Measurements from ENCODE around the gene LRRC53.
A peak's percentile ranks its signal among the peaks of the same experiment; 100 is the strongest.

LRRC53 gene

DNA sequence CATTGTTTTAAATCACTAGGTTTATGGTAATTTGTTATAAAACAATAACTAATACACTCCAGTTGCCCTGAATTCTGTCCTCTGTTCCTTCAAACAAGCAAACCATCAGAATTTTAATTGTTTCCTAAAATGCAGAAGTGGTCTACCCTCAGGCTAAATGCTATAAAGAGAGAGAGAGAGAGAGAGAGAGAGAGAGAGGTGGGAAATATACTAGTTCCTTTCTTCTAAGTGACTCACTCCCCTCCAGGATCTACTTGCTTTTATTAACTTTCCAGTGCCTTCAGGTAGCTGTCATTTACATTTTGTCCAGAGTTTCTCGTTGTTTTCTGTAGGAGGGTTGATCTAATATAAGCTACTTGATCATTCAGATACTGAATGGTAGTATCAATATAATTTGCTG, 26.4 kb downstream of the LRRC53 start:
- DNase-seq = no peak

DNA sequence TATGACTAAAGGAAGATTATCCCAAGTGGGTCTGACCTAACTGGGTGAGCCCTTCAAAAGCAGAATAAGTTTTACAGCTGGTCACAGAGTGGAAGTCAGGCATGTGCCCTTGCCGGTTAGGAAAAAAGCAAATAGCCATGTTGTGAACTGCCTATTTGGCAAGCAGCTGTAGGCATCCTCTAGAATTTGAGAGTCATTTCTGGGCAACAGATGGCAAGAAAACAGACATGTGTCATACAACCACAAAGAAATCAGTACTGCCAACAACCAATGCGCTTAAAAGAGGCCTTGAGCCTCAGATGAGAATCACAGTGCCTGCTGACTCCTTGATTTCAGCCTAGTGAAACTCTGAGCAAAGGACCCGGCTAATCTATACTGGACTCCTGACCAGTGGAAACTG, 26.8 kb downstream of the LRRC53 start:
- no peak for DNase-seq

DNA sequence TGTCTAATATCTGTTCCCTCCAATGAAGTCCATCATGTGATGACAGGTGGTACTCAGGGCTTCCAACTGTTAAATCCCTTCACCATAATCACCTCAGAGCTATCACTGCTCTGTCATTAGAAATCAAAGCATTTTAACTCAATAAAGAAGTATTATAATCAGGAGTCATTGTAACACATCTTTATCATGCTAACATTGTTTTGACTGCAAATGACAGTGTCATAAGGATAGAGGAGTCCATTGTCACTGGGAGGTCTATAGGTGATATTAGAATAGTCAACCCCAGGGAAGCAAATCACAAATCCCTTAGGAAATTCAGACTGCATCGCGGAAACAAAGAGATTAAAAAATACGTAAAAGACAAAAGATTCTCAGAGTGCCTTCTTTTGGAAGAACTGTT, 30.8 kb downstream of the LRRC53 start:
- no peak for DNase-seq

DNA sequence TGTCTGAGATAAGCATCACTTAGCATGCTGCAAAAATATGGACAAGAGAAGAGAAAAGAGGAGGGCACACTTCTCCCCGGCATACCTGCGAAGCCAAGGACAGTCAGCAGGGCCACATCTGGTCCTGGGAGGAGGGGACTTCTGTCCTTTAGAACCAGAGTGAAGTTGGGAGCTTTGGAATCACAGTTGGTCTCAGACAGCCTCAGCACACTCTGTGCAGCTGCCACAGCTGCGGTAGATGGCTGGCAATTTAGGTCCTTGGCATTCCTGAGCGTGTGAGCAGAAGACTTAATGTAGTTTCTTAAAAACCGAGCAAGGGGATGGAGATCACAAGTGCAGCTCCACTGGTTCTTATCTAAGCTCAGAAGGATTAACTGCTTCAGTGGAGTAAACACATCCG, 32.3 kb downstream of the LRRC53 start:
- DNase-seq = no peak

DNA sequence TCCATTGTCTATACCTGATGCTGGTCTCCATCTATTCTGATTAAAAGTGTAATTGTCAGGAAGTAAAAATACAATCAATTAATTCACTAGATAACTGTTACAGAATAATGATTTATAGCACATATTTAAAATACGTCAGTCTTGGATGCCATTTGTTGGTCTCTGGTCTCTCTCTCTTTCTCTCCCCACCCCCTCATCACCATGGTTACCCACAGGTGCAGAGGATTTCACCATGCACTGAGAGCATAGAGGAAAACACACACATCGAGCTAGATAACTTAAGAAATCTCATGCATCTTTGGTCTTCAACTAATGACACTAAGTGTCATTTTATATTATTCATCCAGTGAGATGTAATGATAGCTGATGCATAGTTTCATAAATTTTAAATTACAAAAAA, 33.4 kb downstream of the LRRC53 start:
- no peak for DNase-seq

DNA sequence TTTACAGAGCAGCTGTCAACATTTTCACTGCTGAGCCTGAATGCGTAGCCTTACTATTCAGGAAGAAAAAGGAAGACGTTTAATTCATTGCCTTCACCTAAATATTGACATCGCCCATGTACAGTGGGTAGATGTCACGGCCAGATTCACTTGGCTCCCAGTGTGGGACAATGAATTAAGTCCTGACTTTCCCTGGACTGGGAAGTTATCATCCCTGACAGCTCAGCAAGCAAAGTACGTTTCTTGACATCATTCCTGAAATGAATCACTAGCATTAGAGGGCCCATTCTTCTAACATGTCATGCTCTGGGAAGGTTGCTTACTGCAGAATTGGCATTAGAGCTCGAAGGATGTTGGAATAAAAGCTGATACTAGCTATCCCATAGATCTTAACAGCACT, 37.8 kb downstream of the LRRC53 start:
- no peak for DNase-seq

DNA sequence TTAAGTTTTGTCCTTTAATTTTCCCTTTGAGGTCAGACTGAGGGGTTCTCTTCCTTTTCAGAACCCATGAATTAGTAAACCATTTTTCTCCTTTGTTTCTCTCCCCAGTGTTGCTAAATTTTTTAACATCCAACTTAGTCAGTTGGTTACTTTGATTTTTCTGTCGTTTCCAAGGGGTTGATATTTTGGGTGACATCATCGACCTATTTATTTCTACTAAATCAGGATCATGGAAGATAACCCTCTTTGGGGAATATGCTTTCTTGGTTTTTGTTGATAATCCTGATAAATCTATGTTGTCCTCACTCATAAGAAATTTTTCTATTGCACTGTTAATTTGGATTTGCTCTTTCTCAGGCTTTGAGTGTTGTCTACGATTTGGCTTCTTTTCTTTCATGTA, 40.9 kb downstream of the LRRC53 start:
- no peak for DNase-seq

DNA sequence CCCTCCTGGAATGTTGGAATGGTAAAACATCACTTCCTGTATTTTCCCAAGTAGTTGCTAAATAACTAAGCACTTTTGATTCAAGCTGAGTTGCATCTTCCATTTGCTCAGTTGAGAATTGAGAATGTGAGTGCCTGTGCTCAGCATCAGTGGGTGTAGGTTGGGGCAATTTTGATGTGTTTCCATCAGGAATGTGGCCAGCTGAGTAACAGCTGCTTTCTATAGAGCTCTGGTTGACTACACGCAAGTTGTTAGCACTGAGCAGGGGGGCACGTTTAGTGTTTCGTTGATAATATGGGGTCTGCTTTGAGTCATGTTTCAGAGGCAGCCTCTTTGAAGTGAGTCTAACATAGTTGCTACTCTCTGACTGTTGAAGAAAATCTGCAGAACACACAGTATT, 41.5 kb downstream of the LRRC53 start:
- no peak for DNase-seq

DNA sequence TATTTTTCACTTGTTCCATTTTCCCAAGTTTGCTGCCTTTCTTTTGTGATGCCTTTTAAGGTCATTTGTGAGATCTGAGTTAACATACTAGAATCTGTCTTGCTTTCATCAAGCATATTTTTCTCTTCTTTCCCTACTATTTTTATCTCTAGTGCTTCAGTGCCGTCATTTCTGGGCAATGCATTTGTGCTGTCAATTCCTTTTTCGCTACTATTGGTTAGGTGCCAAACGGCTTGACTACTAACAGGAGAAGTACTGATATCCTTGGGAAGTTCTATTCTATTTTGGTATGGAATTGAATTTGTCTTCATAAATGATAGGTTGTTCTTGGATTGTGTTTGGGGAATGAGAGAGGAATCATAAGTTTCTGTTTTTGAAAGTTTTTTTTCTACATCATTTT, 42.2 kb downstream of the LRRC53 start:
- DNase-seq = no peak

DNA sequence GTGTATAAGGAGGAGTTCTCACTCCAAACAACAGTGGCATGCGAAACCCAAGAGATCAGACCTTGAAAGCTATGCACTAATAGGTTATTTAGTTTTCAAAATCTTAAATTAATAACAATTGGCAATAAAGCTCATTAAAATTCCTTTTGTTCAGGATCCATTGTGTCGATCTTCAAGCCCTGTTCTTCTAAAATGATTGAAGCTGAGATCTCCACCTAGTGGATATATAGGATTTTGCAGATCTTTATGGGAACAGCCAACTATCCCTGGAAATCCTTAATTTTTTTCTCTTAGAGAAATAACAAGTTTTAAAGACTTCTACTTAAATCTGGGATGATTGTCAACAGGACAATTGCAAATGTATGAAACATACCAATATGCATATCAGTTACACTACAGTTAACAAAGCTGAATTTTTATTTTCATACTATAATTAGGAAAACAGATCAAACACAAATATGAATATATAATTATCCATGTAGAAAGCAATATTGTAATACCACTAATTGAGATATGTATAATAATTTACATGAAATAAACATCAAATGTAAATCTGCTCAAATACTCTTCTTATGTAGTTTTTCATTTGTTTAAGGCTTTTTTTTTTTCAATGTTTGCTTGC, 43.3 kb downstream of the LRRC53 start:
- peak; percentile 1 for DNase-seq

DNA sequence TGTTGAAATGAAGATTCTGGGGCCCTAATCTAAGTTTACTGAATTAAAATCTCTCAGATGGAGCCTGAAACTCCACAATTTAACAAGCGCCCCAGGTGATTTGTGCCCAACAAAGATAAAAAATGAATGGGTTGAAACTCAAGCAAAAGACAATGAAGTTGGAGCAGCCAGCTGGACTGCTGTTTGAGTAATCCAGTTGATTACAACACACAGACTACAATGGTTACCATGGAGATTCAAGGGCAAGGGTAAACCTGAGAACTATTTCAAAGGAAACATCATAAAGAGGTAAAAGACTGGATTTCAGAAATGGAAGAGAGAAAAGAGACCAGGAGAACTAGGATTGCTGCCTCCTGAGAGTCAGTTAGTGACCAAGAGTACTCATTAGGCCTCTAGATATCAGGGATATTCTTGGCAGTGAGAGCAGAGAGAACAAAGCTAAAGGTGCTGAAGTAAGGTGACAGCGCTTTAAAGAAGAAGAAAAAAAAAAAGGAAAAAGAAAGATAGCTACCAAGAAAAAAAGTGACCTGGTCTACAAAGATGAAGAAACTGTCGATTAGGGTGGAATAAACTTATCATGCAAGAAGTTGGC, 44.5 kb downstream of the LRRC53 start:
- DNase-seq = no peak

DNA sequence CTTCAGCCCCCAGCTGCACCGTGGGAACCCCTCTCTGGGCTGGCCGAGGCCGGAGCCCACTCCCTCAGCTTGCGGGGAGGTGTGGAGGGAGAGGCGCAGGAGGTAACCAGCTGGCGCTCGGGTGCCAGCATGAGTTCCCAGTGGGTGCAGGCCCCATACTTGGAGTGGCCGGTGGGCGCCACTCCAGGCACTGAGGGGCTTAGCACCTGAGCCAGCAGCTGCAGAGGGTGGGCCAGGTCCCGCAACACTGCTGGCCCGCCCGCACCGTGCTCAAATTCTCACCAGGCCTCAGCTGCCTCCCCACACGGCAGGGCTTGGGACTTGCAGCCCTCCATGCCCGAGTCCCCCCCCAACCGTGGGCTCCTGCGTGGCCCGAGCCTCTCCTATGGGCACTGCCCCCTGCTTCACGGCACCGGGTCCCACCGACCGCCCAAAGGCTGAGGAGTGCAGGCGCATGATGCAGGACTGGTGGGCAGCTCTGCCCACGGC, 47.2 kb downstream of the LRRC53 start:
- DNase-seq = no peak

DNA sequence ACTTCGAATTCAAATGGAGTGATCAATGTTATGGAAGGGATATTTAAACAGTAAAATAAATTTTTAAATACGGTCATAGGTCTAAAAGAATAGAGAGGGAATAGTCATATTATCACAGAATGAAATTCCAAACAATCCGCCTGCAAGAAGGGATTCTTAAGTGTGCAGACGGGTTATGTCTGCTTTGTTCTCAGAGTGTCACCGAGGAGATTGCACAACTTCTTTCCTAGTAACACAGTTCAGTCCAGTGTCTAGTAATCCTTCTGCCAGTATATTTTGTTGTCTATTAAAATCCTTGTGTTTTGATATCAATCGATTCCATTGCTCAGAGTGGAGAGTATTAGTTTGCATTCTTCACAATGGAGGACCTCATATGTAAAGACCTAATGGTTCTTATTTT, 48.4 kb downstream of the LRRC53 start:
- no peak for DNase-seq

DNA sequence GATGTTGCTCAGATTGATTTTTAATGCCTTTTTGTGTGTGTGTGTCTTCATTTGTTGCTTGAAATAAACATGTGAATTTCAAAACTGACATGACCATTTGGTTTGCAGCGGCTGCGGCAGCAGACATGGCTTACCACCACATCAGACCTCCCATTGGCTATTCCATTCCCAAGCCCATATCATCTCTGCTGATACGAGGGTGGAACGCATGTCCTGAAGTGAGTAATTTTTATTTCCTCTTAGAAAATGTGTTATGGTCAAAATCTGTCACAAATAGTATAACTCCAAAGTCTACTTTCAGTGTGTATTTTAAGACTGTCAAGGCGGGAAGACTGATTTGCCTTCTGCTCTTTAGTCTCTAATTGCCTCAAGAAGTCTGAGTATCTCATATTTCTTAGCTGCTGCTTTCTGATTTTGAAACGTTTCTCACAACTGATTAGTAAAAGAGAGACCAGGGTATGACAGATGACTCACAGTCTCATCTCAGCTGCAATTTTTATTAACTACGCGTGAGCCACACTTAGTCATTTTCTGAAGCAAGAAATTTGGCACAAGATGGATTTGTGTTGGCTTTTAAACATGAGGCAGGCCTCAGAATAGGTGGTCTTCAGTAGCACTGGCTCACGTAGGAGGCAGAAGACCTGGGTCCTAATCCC, 49.0 kb downstream of the LRRC53 start:
- no peak for DNase-seq

DNA sequence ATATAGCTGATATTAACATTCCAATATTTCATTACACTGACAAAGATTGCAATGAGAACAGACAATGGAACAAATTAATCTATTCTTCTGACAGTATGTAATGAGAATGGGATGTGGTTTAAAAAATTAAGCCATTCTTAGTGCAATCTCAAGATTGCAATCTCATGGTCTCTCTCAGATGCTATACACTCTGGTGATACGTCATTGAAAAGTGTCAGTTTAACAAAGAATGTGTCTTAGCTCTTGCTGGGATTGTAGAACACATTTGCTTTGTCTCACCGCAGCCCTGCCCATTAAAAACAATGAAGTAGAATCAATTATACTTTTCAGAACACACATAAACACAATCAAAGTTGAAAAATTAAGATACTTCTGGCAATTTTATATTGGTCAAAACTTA, 55.2 kb downstream of the LRRC53 start:
- DNase-seq = no peak

DNA sequence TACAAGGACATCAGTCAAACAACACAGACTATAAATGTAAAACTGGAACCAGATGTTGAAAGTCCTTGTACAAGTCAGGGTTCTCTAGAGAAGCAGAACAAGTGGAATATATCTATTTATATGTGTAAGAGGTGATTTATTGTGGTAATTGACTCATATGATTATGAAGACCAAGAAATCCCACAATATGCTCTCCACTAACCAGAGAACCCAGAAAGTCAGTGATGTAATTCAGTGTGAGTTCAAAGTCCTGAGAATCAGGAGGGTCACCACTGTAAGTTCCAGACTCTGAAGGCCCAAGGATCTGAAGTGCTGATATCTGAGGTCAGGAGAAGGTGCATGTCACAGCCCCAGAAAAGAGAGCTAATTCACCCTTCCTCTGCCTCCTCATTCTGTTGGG, 57.0 kb downstream of the LRRC53 start:
- no peak for DNase-seq

DNA sequence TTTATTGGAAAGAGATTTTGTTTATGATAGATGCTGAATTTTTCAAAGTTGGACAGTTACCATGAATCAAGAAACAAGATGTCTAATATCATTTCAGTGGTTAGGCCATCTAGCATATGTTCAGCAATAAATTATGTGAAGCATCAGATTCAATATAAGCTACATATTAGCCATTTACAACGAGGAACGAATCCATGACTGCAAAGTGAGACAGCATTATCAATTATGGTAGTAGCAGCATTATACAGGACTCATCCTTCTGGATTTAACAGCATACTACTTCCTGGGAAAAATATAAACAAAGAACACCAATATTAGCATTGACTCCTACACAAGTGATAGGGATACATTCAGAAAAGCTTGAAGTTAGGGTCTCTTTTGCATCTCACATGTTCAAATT, 59.1 kb downstream of the LRRC53 start:
- no peak for DNase-seq

DNA sequence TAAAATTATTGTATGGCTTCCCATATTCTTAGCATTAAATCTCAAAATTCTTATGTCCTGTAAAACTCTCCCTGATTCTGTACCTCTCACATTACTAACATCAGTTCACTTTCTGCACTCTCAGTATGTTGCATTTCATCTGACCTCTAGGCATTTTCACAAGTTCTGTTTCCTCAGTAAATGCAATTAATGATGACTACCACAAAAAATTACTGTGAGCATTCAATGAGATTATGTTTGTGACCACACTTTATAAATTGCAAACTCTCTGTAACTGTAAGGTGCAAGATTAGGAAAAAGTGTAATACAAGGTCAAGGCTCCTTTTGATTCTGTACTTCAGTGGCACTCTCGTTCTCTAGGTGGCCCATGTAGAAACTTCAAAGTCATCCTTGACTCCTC, 60.4 kb downstream of the LRRC53 start:
- DNase-seq = no peak

DNA sequence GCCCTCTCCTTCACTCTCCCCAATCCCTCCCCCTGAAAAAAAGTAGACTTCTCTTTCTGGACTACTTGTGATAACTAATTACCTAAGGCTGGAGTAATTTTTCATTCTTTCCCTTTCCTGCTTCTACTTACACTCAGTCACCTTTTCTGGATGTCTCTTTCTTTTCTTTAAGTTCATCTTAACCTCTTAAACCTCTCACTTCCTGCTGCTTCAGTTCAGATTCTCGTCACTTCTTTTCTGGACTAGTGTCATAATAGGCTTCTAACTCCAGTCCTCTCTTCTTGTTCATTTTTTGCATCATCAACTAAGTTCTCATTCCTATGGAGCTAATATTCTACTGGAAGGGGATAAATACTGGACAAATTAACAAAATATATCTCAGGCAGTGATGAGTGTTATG, 75.4 kb downstream of the LRRC53 start:
- no peak for DNase-seq

DNA sequence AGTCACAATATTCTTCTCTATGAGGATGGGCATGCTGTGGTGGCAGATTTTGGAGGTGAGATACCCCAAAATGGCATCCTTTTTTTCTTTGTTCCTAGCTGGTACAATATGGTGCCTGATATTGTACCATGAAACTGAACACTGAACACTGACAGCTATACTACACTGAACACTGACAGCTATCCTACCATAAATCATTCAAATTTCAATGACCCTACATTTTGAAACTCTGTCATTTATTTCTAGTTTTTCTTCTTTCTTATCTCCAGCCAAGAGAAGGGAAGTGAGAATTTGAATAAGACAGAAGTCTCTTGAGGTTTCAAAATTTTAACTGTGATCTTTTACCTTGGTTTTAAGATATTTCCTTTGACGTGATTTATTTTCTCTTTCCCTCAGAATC, 76.3 kb downstream of the LRRC53 start:
- DNase-seq = no peak

DNA sequence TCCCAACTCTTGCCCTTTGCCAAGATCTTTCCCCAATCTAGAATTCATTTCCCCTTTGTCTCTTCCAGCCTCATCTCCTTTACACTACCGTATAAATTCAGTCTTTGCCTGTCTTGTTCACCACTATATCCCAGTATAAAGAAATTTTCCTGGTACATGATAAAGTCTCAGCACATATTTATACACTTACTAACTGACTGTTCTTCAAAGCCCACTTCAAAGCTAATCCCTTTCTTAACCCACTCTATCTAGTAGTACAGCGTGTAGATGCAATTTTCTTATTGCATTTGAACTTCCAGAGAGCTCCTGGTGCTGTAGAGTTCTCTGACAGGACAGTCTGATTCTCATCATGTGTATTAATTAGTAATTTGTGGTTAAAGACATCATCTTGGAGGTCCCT, 78.1 kb downstream of the LRRC53 start:
- no peak for DNase-seq

DNA sequence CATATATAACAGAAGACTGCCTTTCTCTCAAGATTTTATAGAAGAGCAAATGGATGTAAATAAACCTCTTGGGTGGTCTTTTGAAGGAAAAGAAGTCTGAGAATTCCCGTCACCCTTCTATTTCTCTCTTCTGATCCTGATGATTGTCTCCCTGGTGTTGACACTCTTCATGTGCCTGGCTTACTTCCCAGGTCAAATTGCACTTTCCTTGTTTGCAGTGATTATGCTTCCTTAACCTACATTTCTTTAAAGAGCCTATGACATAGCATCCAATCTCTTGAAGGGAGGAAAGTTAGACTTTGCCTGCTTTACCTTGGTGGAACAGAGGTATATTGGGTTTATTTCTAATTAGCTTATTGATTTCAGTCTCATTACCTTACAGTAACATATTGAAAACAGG, 80.1 kb downstream of the LRRC53 start:
- DNase-seq = no peak

DNA sequence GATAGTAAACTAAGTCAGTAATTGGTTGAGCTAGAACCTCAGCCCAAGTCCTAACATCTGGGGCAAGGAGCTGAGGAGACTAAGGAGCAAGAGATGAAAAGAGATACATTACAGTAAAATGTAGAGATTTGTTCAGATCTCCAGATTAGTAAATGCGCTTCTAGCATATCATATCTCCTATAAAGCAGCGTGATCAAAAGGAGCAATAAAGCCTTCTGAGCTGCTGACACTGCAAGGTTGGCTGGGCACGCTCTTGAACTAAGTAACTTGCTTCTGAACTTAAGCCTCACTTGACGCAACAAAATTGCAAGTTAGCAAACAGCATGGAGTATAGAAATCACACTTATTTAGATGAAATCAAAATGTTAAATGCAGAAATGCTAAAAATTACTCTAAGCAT, 80.9 kb downstream of the LRRC53 start:
- DNase-seq = no peak

DNA sequence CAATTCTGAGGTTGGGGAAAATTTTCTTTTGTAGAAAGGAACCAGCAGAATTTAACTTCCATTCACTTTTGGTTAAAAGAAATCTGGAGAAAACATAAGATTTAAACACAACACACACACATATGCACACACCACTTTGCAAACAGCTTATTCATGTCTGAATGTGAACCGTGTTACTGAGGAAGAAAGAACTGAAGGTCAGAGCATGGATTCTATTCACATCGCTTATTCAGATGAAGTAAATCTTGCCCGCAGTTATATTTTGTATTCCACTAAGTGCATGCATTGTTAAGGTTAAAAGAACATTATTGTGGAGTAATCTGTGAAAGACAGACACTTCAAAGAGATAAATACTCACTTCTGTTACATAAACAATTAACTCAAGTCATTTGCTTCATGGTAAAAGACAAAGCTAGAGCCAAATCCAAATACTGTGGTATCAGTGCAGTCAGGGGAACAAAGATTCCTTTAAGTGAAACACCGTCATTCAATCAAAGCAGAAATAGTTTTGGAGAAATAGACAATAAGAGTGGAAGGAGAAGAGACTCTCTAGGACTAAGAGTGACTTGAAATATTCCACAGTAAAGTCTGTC, 82.0 kb downstream of the LRRC53 start:
- DNase-seq = no peak
